ENCODE measurements around the gene TENM4. TPM values are rescaled to one million over a fixed set of nuclear protein-coding genes. Genes with fewer than 3 reads are reported as not detected.

Gene TENM4
- total and polyA plus RNA-seq, 10 of the 15 experiments (the other 5 are each of a cell fraction or from before 2014, with no cell fraction given) = 0.03 to 0.12 (median 0.06) TPM; not detected in 7

GRCh38 chr11:78651923-78652842 lies 788.6 kb downstream of the TENM4 start (continued):
- TF ChIP-seq FOXK2 (IDR thresholded peaks at IDR 0.05) = no peak
- no peak for TF ChIP-seq YY1 (IDR thresholded peaks at IDR 0.05; ENCODE audit: low read depth, low read length)
- no peak for TF ChIP-seq SP1 (IDR thresholded peaks at IDR 0.05; ENCODE audit: low read depth, low read length)
- TF ChIP-seq SRF (IDR thresholded peaks at IDR 0.05; ENCODE audit: low read depth in 2 of 2, low read length in 2 of 2) = no peak

GRCh38 chr11:78651136-78651775 lies 789.6 kb downstream of the TENM4 start:
- FAIRE-seq (no peak), DNase-seq (ENCODE audit: low read depth, low spot score) (no peak), ATAC-seq (no peak)
- no TSS peak for BruUV-seq (replicated peaks)
- H3K9me3 ChIP-seq (replicated peaks; ENCODE audit: control insufficient read depth, insufficient read depth, low read length) = no peaks in the 10 kb centered on the region
- POLR2A ChIA-PET = no interaction called here
- H3K4me1 ChIP-seq (ENCODE audit: control insufficient read depth, insufficient read depth, low read length) = no peaks in the 10 kb centered on the region
- in situ Hi-C loops (cut with MboI) (no loop called here), intact Hi-C loops (cut with micrococcal nuclease; ENCODE audit: unreplicated experiment) (no loop called here)
- no peak overlapping the region for H2AFZ ChIP-seq (ENCODE audit: control insufficient read depth, low read depth, low read length)
- peaks cover 0 to 2% of the 10 kb centered on the region in 2 experiments; a peak in 3 of 4 replicates for H3K27me3 ChIP-seq (replicated peaks in 1 of 2; ENCODE audit: control insufficient read depth in 2 of 2, insufficient read depth in 2 of 2, low read length in 1 of 2)
- H3K9ac ChIP-seq (ENCODE audit: control insufficient read depth, insufficient read depth, low read length) = no peak overlapping the region
- SMC1A ChIA-PET (ENCODE audit: uncharacterized antibody, unreplicated experiment) = no interaction called here
- no peaks in the 10 kb centered on the region for H3K36me3 ChIP-seq (ENCODE audit: control insufficient read depth in 2 of 2, insufficient read depth in 2 of 2, low read length in 1 of 2)
- RAD21 ChIA-PET (ENCODE audit: unreplicated experiment) = no interaction called here
- no peaks in the 10 kb centered on the region for H3K79me2 ChIP-seq (ENCODE audit: control insufficient read depth, insufficient read depth, low read length)
- no peaks in the 10 kb centered on the region for H4K20me1 ChIP-seq (ENCODE audit: control insufficient read depth, insufficient read depth)
- 30% methylated on average over 13 of the region's 13 CpGs for WGBS (ENCODE audit: insufficient coverage, insufficient replicate concordance, low lambda C conversion rate, missing lambda C conversion rate)
- no peak overlapping the region for H3K4me2 ChIP-seq (ENCODE audit: control insufficient read depth, insufficient read depth)
- no peak overlapping the region for H3K27ac ChIP-seq (ENCODE audit: control insufficient read depth, insufficient read depth)
- H3K4me3 ChIP-seq = no peak overlapping the region
- CTCF ChIA-PET = interaction anchor here (1.3 to 2.0 kb wide), 2 partner anchors 64 kb away, joined by 6 to 9 read pairs; no protein-coding TSS in a partner anchor
- no peak for TF ChIP-seq IRF3 (IDR thresholded peaks at IDR 0.05)
- TF ChIP-seq IKZF2 (IDR thresholded peaks at IDR 0.05) = no peak
- TF ChIP-seq POLR2AphosphoS2 (IDR thresholded peaks at IDR 0.05; ENCODE audit: low read depth, low read length) = no peak
- no peak for TF ChIP-seq ETV6 (conservative IDR thresholded peaks at IDR 0.05 in 1 of 2, IDR thresholded peaks at IDR 0.05 in 1 of 2; ENCODE audit: borderline replicate concordance in 1 of 2, low read depth in 1 of 2)
- TF ChIP-seq POLR2A (IDR thresholded peaks at IDR 0.05; ENCODE audit: low read depth, low read length) = no peak
- TF ChIP-seq CHD1 (IDR thresholded peaks at IDR 0.05; ENCODE audit: low read depth, low read length) = no peak
- no peak for TF ChIP-seq YY1 (IDR thresholded peaks at IDR 0.05; ENCODE audit: low read depth, low read length)
